Measurements from ENCODE around the gene CDKN1C. TPM values are rescaled to one million over a fixed set of nuclear protein-coding genes. Genes with fewer than 3 reads are reported as not detected.

The CDKN1C gene
- total and polyA plus RNA-seq, 2 of the 8 experiments (the other 6 are each of a cell fraction or from before 2014, with no cell fraction given): 12.8 to 14.1 TPM

GRCh38 chr11:2853997-2854560 is 31.5 kb downstream of the CDKN1C start (continued):
- TF ChIP-seq CTCF (IDR thresholded peaks at IDR 0.05; ENCODE audit: control extremely low read depth in 1 of 3, insufficient read depth in 1 of 3, low read depth in 1 of 3, low read length in 3 of 3) (no peak), HDAC2 (IDR thresholded peaks at IDR 0.05; ENCODE audit: borderline replicate concordance in 1 of 2, low read depth in 2 of 2, low read length in 2 of 2) (no peak), CBX5 (IDR thresholded peaks at IDR 0.05; ENCODE audit: low read depth, low read length) (no peak), NANOG (IDR thresholded peaks at IDR 0.05; ENCODE audit: insufficient read depth, low read depth, low read length, poor library complexity, severe bottlenecking) (no peak), CBX8 (IDR thresholded peaks at IDR 0.05; ENCODE audit: borderline replicate concordance, low read depth, low read length) (no peak), BCL11A (IDR thresholded peaks at IDR 0.05; ENCODE audit: low read depth in 2 of 2, low read length in 2 of 2) (no peak), PHF8 (conservative IDR thresholded peaks at IDR 0.05; ENCODE audit: low read depth, low read length) (no peak)

Data from H1 (cell line).